Measurements from ENCODE around the gene RPA3.

Gene RPA3

GRCh38 chr7:7731732-7732131 is 13.3 kb upstream of the RPA3 start:
- no peak overlapping the region for H3K27ac ChIP-seq
- TF ChIP-seq CTCF (conservative IDR thresholded peaks at IDR 0.05) = no peak

- H3K27ac ChIP-seq = no peak overlapping the region
- TF ChIP-seq CTCF (conservative IDR thresholded peaks at IDR 0.05) = no peak
These were observed 2.6 kb upstream of the RPA3 start for GRCh38 chr7:7720750-7721621.

GRCh38 chr7:7720193-7720592 is 1.8 kb upstream of the RPA3 start:
- TF ChIP-seq CTCF (conservative IDR thresholded peaks at IDR 0.05) = no peak
- no peak overlapping the region for H3K27ac ChIP-seq

- TF ChIP-seq CTCF (conservative IDR thresholded peaks at IDR 0.05) = no peak
- no peak overlapping the region for H3K27ac ChIP-seq
These were observed 829 bp upstream of the RPA3 start for GRCh38 chr7:7719236-7719635.

GRCh38 chr7:7713730-7714129 is 4.7 kb downstream of the RPA3 start:
- TF ChIP-seq CTCF (conservative IDR thresholded peaks at IDR 0.05) = no peak

GRCh38 chr7:7710469-7710868 is 7.9 kb downstream of the RPA3 start:
- no peak for TF ChIP-seq CTCF (conservative IDR thresholded peaks at IDR 0.05)
- H3K27ac ChIP-seq = no peak overlapping the region

More at GRCh38 chr7:7713730-7714129, 4.7 kb downstream of the RPA3 start:
- no peak overlapping the region for H3K27ac ChIP-seq

- H3K27ac ChIP-seq = no peak overlapping the region
- no peak for TF ChIP-seq CTCF (conservative IDR thresholded peaks at IDR 0.05)
These were observed 9.1 kb downstream of the RPA3 start for GRCh38 chr7:7709291-7709690.

All from VCaP (cell line).